Left lung (tissue), 10 donors: ENCODE data around the gene RSRC1. TPM values are rescaled to one million over a fixed set of nuclear protein-coding genes. Genes with fewer than 3 reads are reported as not detected.

Experiments
- ATAC-seq: fragments of 200-7000 bp; cut with Tn5 transposase; one replicate; pipeline ENCODE4 v1.9.1; 2020; ENCODE audit warnings: moderate library complexity
- DNase-seq, 4 donors: peaks; one replicate each; pipeline ENCODE4 v3.0.0-alpha.2; 2013 to 2020
- H3K27ac ChIP-seq, 2 donors: fragments of 200-600 bp; sonication (generic) in 1 of 2; one replicate each; pipeline versions ENCODE4 v1.5.0 to v1.8.0; 2020 to 2021
- H3K27me3 ChIP-seq, 2 donors: fragments of 200-600 bp; sonication (generic) in 1 of 2; one replicate each; pipeline versions ENCODE4 v1.5.0 to v1.8.0; 2020 to 2021
- H3K36me3 ChIP-seq, 2 donors: fragments of 200-600 bp; sonication (generic) in 1 of 2; one replicate each; pipeline versions ENCODE4 v1.5.0 to v1.8.0; 2020 to 2021
- H3K4me1 ChIP-seq, 2 donors: fragments of 200-600 bp; one replicate each; pipeline ENCODE4 v1.8.0; 2021
- H3K4me3 ChIP-seq, 2 donors: fragments of 200-600 bp; sonication (generic) in 1 of 2; one replicate each; pipeline versions ENCODE4 v1.5.0 to v1.8.0; 2020 to 2021; ENCODE audit warnings: mild to moderate bottlenecking in 1 of 2
- H3K9me3 ChIP-seq, 2 donors: fragments of 200-600 bp; sonication (generic) in 1 of 2; one replicate each; pipeline versions ENCODE4 v1.5.0 to v1.8.0; 2020 to 2021
- CTCF ChIP-seq, 2 donors: fragments of 200-600 bp; sonication (generic) in 1 of 2; IDR thresholded peaks; one replicate each; pipeline versions ENCODE4 v1.5.0 to v1.8.0; 2021; ENCODE audit warnings: antibody characterized with exemption in 2 of 2
- intact Hi-C, 2 donors: fragments of 100-400 bp; cut with DNase I; formaldehyde crosslinking; loops; one replicate each; pipeline versions ENCODE4 v1.11.2 to v1.14.2; 2022
- polyA plus RNA-seq, 6 donors: library from polyadenylated mRNA; unstranded; fragments of 120-200 nt; gene quantifications; one replicate each; pipeline ENCODE4 v1.2.1, GENCODE V29; 2013; ENCODE audit not compliant: insufficient read length in 6 of 6
- total RNA-seq, 2 donors: library from RNA; stranded (reverse); fragmentation: NEBNext Ultra II Directional; extraction: Animal tissue kit (Norgen Biotek cat#: 25700); gene quantifications; one replicate each; pipeline ENCODE4 v1.2.1, GENCODE V29; 2021
- donor health status: DM: no; HTN: yes; CAD: no.
- donor health status: DM: no; HTN: no; CAD: no.

Gene RSRC1
- total and polyA plus RNA-seq, 8 donors: 23.7 to 30.7 (median 27.6) TPM

DNA sequence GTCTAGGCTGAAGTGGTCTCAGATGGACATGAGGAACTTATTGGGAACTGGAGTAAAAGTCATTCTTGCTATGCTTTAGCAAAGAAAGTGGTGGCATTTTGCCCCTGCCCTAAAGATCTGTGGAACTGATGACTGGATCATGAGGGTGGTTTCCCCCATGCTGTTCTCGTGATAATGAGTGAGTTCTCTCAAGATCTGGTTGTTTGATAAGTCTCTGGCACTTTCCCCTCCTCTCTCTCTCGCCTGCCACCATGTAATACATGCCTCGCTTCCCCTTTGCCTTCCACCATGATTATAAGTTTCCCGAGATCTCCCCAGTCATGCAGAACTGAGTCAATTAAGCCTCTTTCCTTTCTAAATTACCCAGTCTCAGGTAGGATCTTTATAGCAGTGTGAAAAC lies 449.6 kb downstream of the RSRC1 start:
- no peak for TF ChIP-seq CTCF (IDR thresholded peaks at IDR 0.05)
- Histone ChIP-seq H3K36me3 (no peaks in the 10 kb centered on the region), H3K27ac (no peak overlapping the region), H3K4me3 (no peak overlapping the region), H3K4me1 (no peaks in the 10 kb centered on the region), H3K9me3 (no peaks in the 10 kb centered on the region), H3K27me3 (no peaks in the 10 kb centered on the region)
- ATAC-seq (no peak), DNase-seq (no peak)
- intact Hi-C loops: no loop called here

- intact Hi-C loops: no loop called here
- H3K27me3 ChIP-seq: no peaks in the 10 kb centered on the region
- no peak for TF ChIP-seq CTCF (IDR thresholded peaks at IDR 0.05)
- H3K36me3 ChIP-seq: no peaks in the 10 kb centered on the region
- H3K27ac ChIP-seq: no peak overlapping the region
- no peak overlapping the region for H3K4me3 ChIP-seq
- H3K9me3 ChIP-seq: no peaks in the 10 kb centered on the region
- no peaks in the 10 kb centered on the region for H3K4me1 ChIP-seq
- DNase-seq: no peak
- ATAC-seq: no peak
These were observed 451.1 kb downstream of the RSRC1 start for GRCh38 chr3:158560979-158561378.

- DNase-seq: no peak
- H3K27me3 ChIP-seq: no peaks in the 10 kb centered on the region
- no peaks in the 10 kb centered on the region for H3K4me1 ChIP-seq
- no peak for TF ChIP-seq CTCF (IDR thresholded peaks at IDR 0.05)
- no peaks in the 10 kb centered on the region for H3K9me3 ChIP-seq
- H3K27ac ChIP-seq: no peak overlapping the region
- H3K36me3 ChIP-seq: no peaks in the 10 kb centered on the region
- no peak for ATAC-seq
- H3K4me3 ChIP-seq: no peak overlapping the region
- intact Hi-C loops: no loop called here
These were observed 452.8 kb downstream of the RSRC1 start for GRCh38 chr3:158562674-158563073.

GRCh38 chr3:158563076-158563475 lies 453.2 kb downstream of the RSRC1 start:
- no peak overlapping the region for H3K27ac ChIP-seq
- H3K27me3 ChIP-seq: no peaks in the 10 kb centered on the region
- intact Hi-C loops: no loop called here
- H3K4me1 ChIP-seq: no peaks in the 10 kb centered on the region
- no peak for TF ChIP-seq CTCF (IDR thresholded peaks at IDR 0.05)
- no peaks in the 10 kb centered on the region for H3K9me3 ChIP-seq
- ATAC-seq (no peak), DNase-seq (no peak)
- H3K36me3 ChIP-seq: no peaks in the 10 kb centered on the region
- H3K4me3 ChIP-seq: no peak overlapping the region

- Histone ChIP-seq H3K27me3 (peaks cover 0 to 4% of the 10 kb centered on the region in 2 donors), H3K27ac (no peak overlapping the region), H3K36me3 (no peaks in the 10 kb centered on the region), H3K9me3 (no peaks in the 10 kb centered on the region), H3K4me3 (no peak overlapping the region), H3K4me1 (no peaks in the 10 kb centered on the region)
- DNase-seq (no peak), ATAC-seq (no peak)
- intact Hi-C loops: no loop called here
- TF ChIP-seq CTCF (IDR thresholded peaks at IDR 0.05): no peak
These were observed 455.2 kb downstream of the RSRC1 start for GRCh38 chr3:158565076-158565475.
